Stimulated activated effector memory CD8-positive, alpha-beta T cell treated with anti-CD3 and anti-CD28 coated beads, Interleukin-12 subunit alpha, Interleukin-12 subunit beta, amount 100 ng/mL, for 72 hours (primary cell): ENCODE results near the gene NCK1.

Source experiments
- ATAC-seq: fragments of 150-1000 bp; cut with Tn5 transposase; 2 replicates; pipeline ENCODE4 v1.10.0; 2021
- DNase-seq, 2 donors: peaks; one replicate each; pipeline ENCODE4 v3.0.0; 2021 to 2022; ENCODE audit warnings: low spot score in 2 of 2
- H3K27ac Mint-ChIP-seq: one replicate; pipeline ENCODE4 v1.8.0; 2022; ENCODE audit warnings: mild to moderate bottlenecking, mixed read lengths
- H3K36me3 Mint-ChIP-seq: one replicate; pipeline ENCODE4 v1.8.0; 2022; ENCODE audit warnings: mild to moderate bottlenecking, mixed read lengths
- H3K4me1 Mint-ChIP-seq: one replicate; pipeline ENCODE4 v1.8.0; 2022; ENCODE audit warnings: mixed read lengths
- H3K4me3 Mint-ChIP-seq: one replicate; pipeline ENCODE4 v1.8.0; 2022; ENCODE audit warnings: mild to moderate bottlenecking, mixed read lengths
- H3K9me3 Mint-ChIP-seq: one replicate; pipeline ENCODE4 v1.8.0; 2022; ENCODE audit warnings: mixed read lengths

The NCK1 gene

GRCh38 chr3:136861890-136862616 is at the start of gene NCK1:
Gene NCK1 (plus strand): TSS chr3:136862208. CDS start chr3:136928002, 65,794 bp downstream.
- Mint-ChIP-seq H3K36me3 (peaks cover 36% of the 10 kb centered on the region), H3K27ac (peak within 1 kb of the TSS; percentile 93), H3K9me3 (no peaks in the 10 kb centered on the region), H3K4me1 (peaks cover 47% of the 10 kb centered on the region), H3K4me3 (peak within 1 kb of the TSS; percentile 89)
- DNase-seq (peak; percentile 87 to 97), ATAC-seq (peak; percentile 99)

- Mint-ChIP-seq H3K9me3 (no peaks in the 10 kb centered on the region), H3K4me1 (peaks cover 28% of the 10 kb centered on the region), H3K27ac (peak overlapping the region; percentile 92), H3K36me3 (peaks cover 9% of the 10 kb centered on the region), H3K4me3 (peak overlapping the region; percentile 96)
- no peak for DNase-seq
- no peak for ATAC-seq
Measured at GRCh38 chr3:136817448-136817847, 44.6 kb upstream of the NCK1 start.

- peak overlapping the region; percentile 96 for H3K4me3 Mint-ChIP-seq
- ATAC-seq (peak; percentile 96), DNase-seq (peak; percentile 17 to 64)
- H3K9me3 Mint-ChIP-seq = peaks cover 3% of the 10 kb centered on the region
- peaks cover 9% of the 10 kb centered on the region for H3K36me3 Mint-ChIP-seq
- peak overlapping the region; percentile 92 for H3K27ac Mint-ChIP-seq
- H3K4me1 Mint-ChIP-seq = peaks cover 28% of the 10 kb centered on the region
Measured at GRCh38 chr3:136818191-136818768, 43.7 kb upstream of the NCK1 start.

- DNase-seq (peak; percentile 26 to 73), ATAC-seq (peak; percentile 79)
- H3K27ac Mint-ChIP-seq = peak within 1 kb of the TSS; percentile 92
- peak within 1 kb of the TSS; percentile 96 for H3K4me3 Mint-ChIP-seq
- H3K4me1 Mint-ChIP-seq = peaks cover 28% of the 10 kb centered on the region
- peaks cover 9% of the 10 kb centered on the region for H3K36me3 Mint-ChIP-seq
- peaks cover 3% of the 10 kb centered on the region for H3K9me3 Mint-ChIP-seq
Measured at GRCh38 chr3:136818769-136819391, 43.1 kb upstream of the NCK1 start, which contains the start of gene SLC35G2. Gene SLC35G2 (plus strand): TSS chr3:136819126. CDS start chr3:136854461, 35,335 bp downstream.

- Mint-ChIP-seq H3K4me1 (peaks cover 28% of the 10 kb centered on the region), H3K27ac (peak overlapping the region; percentile 92), H3K4me3 (peak overlapping the region; percentile 96), H3K36me3 (peaks cover 9% of the 10 kb centered on the region), H3K9me3 (peaks cover 3% of the 10 kb centered on the region)
- DNase-seq (no peak), ATAC-seq (peak; percentile 63)
Measured at GRCh38 chr3:136819392-136819730, 42.6 kb upstream of the NCK1 start.

GRCh38 chr3:136819731-136820679 is 42.0 kb upstream of the NCK1 start:
- Mint-ChIP-seq H3K27ac (peak overlapping the region; percentile 92), H3K9me3 (peaks cover 3% of the 10 kb centered on the region), H3K4me3 (peak overlapping the region; percentile 96), H3K36me3 (peaks cover 9% of the 10 kb centered on the region), H3K4me1 (peaks cover 28% of the 10 kb centered on the region)
- DNase-seq = peak; percentile 8 to 58
- no peak for ATAC-seq

GRCh38 chr3:136831461-136831860 is 30.5 kb upstream of the NCK1 start:
- Mint-ChIP-seq H3K4me1 (no peaks in the 10 kb centered on the region), H3K27ac (no peak overlapping the region), H3K9me3 (peaks cover 7% of the 10 kb centered on the region), H3K36me3 (no peaks in the 10 kb centered on the region), H3K4me3 (no peak overlapping the region)
- ATAC-seq (no peak), DNase-seq (no peak)

GRCh38 chr3:136835089-136835812 is 26.8 kb upstream of the NCK1 start:
- Mint-ChIP-seq H3K36me3 (peaks cover 16% of the 10 kb centered on the region), H3K27ac (no peak overlapping the region), H3K4me3 (no peak overlapping the region), H3K9me3 (no peaks in the 10 kb centered on the region), H3K4me1 (peaks cover 20% of the 10 kb centered on the region)
- ATAC-seq (no peak), DNase-seq (no peak)

GRCh38 chr3:136835813-136836510 is 26.0 kb upstream of the NCK1 start:
- peak overlapping the region; percentile 38 for H3K27ac Mint-ChIP-seq
- peaks cover 23% of the 10 kb centered on the region for H3K36me3 Mint-ChIP-seq

GRCh38 chr3:136836511-136837156 is 25.4 kb upstream of the NCK1 start:
- peaks cover 25% of the 10 kb centered on the region for H3K4me1 Mint-ChIP-seq
- H3K27ac Mint-ChIP-seq = peak overlapping the region; percentile 38
- DNase-seq (no peak), ATAC-seq (no peak)
- peaks cover 26% of the 10 kb centered on the region for H3K36me3 Mint-ChIP-seq
- no peaks in the 10 kb centered on the region for H3K9me3 Mint-ChIP-seq
- no peak overlapping the region for H3K4me3 Mint-ChIP-seq

More at GRCh38 chr3:136835813-136836510, 26.0 kb upstream of the NCK1 start:
- H3K4me3 Mint-ChIP-seq = no peak overlapping the region
- DNase-seq (no peak), ATAC-seq (no peak)
- H3K4me1 Mint-ChIP-seq = peaks cover 25% of the 10 kb centered on the region
- H3K9me3 Mint-ChIP-seq = no peaks in the 10 kb centered on the region

GRCh38 chr3:136838641-136839555 is 23.1 kb upstream of the NCK1 start:
- Mint-ChIP-seq H3K27ac (no peak overlapping the region), H3K4me1 (peaks cover 25% of the 10 kb centered on the region), H3K4me3 (no peak overlapping the region), H3K36me3 (peaks cover 44% of the 10 kb centered on the region), H3K9me3 (no peaks in the 10 kb centered on the region)
- DNase-seq = no peak
- peak; percentile 88 for ATAC-seq

GRCh38 chr3:136839556-136839931 is 22.5 kb upstream of the NCK1 start:
- no peak for DNase-seq
- no peak overlapping the region for H3K4me3 Mint-ChIP-seq
- peaks cover 25% of the 10 kb centered on the region for H3K4me1 Mint-ChIP-seq
- no peaks in the 10 kb centered on the region for H3K9me3 Mint-ChIP-seq
- ATAC-seq = no peak
- H3K27ac Mint-ChIP-seq = peak overlapping the region; percentile 21
- H3K36me3 Mint-ChIP-seq = peaks cover 51% of the 10 kb centered on the region

- Mint-ChIP-seq H3K36me3 (peaks cover 58% of the 10 kb centered on the region), H3K27ac (peak overlapping the region; percentile 21), H3K4me3 (no peak overlapping the region), H3K9me3 (no peaks in the 10 kb centered on the region), H3K4me1 (peaks cover 25% of the 10 kb centered on the region)
- no peak for ATAC-seq
- DNase-seq = no peak
Measured at GRCh38 chr3:136840252-136840651, 21.8 kb upstream of the NCK1 start.
